HCT116 (cell line): ENCODE data around the gene DNAJC6.

Experiments used
- CEBPB ChIP-seq: IDR thresholded peaks from 2 replicates; pipeline ENCODE4 v1.6.1; 2012; ENCODE audit warnings: low read depth
- CTCF ChIP-seq, 3 experiments: fragments of 200-600 bp in 1 of 3; sonication (generic) in 1 of 3; IDR thresholded peaks in 2 of 3; conservative IDR thresholded peaks in 1 of 3; 2 replicates each; pipeline ENCODE4 v1.5.1; 2012 to 2017; ENCODE audit warnings: low read depth in 2 of 3, low read length in 2 of 3, antibody characterized with exemption in 1 of 3, borderline replicate concordance in 1 of 3, control low read depth in 1 of 3, mild to moderate bottlenecking in 1 of 3, mixed read lengths in 1 of 3, mixed run types in 1 of 3, moderate library complexity in 1 of 3; ENCODE audit not compliant: insufficient read depth in 1 of 3
- EZH2 ChIP-seq: fragments of 200-600 bp; sonication (generic); IDR thresholded peaks from 2 replicates; pipeline ENCODE4 v1.6.1; 2017; ENCODE audit warnings: antibody characterized with exemption, mixed run types
- EZH2phosphoT487 ChIP-seq: fragments of 200-600 bp; IDR thresholded peaks from 2 replicates; pipeline ENCODE4 v1.6.1; 2018; ENCODE audit warnings: antibody characterized with exemption, borderline replicate concordance
- POLR2A ChIP-seq: IDR thresholded peaks from 2 replicates; pipeline ENCODE4 v1.7.0; 2011; ENCODE audit warnings: borderline replicate concordance; ENCODE audit not compliant: insufficient read depth, insufficient read length; ENCODE audit errors: extremely low read depth
- POLR2AphosphoS5 ChIP-seq: IDR thresholded peaks from 2 replicates; pipeline ENCODE4 v1.6.1; 2011; ENCODE audit warnings: mild to moderate bottlenecking, low read depth, low read length, moderate library complexity
- RAD21 ChIP-seq: IDR thresholded peaks from 2 replicates; pipeline ENCODE4 v1.6.1; 2012; ENCODE audit warnings: low read depth, mild to moderate bottlenecking
- REST ChIP-seq: IDR thresholded peaks from 2 replicates; pipeline ENCODE4 v1.6.1; 2012; ENCODE audit warnings: low read depth
- SIN3A ChIP-seq: IDR thresholded peaks from 2 replicates; pipeline ENCODE4 v1.6.1; 2012; ENCODE audit warnings: low read depth
- SP1 ChIP-seq: IDR thresholded peaks from 2 replicates; pipeline ENCODE4 v1.6.1; 2012; ENCODE audit warnings: low read depth
- TCF7L2 ChIP-seq: IDR thresholded peaks from 2 replicates; pipeline ENCODE4 v1.7.0; 2011; ENCODE audit warnings: borderline replicate concordance, inconsistent platforms; ENCODE audit not compliant: insufficient read depth, insufficient read length; ENCODE audit errors: extremely low read depth
- ZNF274 ChIP-seq: fragments of 200-500 bp; sonication (Bioruptor generic); IDR thresholded peaks from 2 replicates; pipeline ENCODE4 v1.6.1; 2014; ENCODE audit warnings: mild to moderate bottlenecking, low read depth, low read length, inconsistent platforms

GRCh38 chr1:65424573-65424889, 115.2 kb downstream of the DNAJC6 start:
- TF ChIP-seq SP1: no peak
- TF ChIP-seq ZNF274: no peak
- TF ChIP-seq POLR2AphosphoS5: no peak
- no peak for TF ChIP-seq EZH2phosphoT487
- TF ChIP-seq POLR2A: no peak
- no peak for TF ChIP-seq CTCF (IDR thresholded peaks at IDR 0.05 in 2 of 3, conservative IDR thresholded peaks at IDR 0.05 in 1 of 3; ENCODE audit: borderline replicate concordance in 1 of 3, insufficient read depth in 1 of 3, low read depth in 2 of 3, low read length in 2 of 3)
- no peak for TF ChIP-seq SIN3A
- TF ChIP-seq EZH2: no peak
- TF ChIP-seq TCF7L2: no peak
- no peak for TF ChIP-seq RAD21
- TF ChIP-seq REST: no peak
- TF ChIP-seq CEBPB: no peak
